Mesenteric fat pad (tissue), 1 donor: ENCODE results near the gene RNF19B. TPM values are rescaled to one million over a fixed set of nuclear protein-coding genes. Genes with fewer than 3 reads are reported as not detected.

Experiments
- DNase-seq: peaks from one replicate; pipeline ENCODE4 v3.0.0-alpha.2; 2020; ENCODE audit warnings: low spot score
- total RNA-seq: library from RNA; stranded (reverse); fragmentation: NEBNext Ultra II Directional; extraction: Animal tissue kit (Norgen Biotek cat#: 25700); gene quantifications from one replicate; pipeline ENCODE4 v1.2.1, GENCODE V29; 2021
- donor health status: DM: yes; HTN: yes; CAD: no.

RNF19B gene
- total RNA-seq, 1 donor from 2014 or later = 23.5 TPM

DNA sequence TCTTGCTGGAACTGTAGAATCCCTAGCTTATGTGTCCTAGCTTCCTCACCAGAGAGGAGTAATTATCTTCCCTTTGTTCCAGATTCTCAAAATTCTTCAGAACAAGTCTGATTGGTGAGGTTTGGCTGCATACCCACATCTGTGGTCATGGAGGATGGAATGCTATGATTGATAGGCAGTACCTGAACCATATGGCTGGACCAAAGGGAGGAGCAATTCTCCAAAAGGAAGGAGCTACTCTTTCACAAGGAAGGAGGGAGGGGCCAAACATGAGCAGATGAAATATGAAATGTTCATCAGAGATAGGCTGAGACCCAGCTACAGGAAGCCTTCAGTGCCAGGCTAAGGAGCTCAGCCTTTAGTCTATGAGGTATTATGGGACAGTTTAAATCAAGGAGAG lies 5.0 kb upstream of the RNF19B start:
- DNase-seq = no peak

DNA sequence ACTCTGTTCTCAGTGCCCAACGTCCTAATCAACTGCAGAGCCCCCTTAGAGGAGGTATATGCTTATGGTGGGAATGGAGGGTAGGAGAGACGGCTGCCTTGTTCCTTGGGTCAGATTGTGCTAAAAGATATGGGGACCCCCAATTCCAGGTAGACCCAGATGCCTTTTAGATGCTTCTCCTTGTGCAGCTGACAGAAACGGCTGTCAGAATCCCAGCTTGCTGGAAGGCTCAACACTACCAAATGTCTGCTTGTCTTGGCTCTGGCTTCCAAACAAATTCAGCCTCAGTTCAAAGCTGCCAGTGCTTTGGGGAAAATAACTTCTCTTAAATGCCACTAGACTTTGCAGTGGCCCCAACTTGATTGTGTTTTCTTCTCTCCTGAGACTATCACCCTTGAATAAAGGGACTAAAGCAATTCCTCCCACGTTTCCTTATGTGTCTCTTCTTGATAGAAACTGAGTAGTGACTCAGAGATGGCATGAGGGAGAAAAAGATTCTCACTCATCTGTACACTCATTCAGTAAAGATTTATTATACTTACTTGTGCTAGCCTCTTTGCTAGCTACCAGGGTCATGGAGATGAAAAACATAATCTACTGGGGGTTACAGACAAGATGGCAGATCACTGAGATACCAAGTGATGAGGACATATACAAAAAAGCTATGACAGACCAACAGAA lies 3.4 kb upstream of the RNF19B start:
- DNase-seq = no peak

DNA sequence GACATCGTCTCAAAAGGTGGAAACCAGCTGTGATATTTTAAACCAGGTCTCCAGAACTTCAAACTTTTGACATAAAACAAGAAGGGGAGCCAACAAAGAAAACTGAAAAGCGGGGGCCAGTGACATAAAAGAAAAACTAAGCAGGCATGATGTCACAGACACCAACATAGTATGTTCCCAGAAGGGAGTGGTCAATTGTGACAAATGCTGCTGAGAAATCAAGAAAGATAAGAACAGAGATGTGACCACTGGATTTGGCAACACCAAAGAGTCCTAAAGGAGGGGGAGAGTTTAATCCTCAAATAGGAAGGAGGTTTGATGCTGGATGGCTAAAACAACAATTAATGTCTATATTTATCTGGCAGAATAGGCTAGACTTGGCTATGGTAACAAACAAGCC lies 2.3 kb upstream of the RNF19B start:
- no peak for DNase-seq

DNA sequence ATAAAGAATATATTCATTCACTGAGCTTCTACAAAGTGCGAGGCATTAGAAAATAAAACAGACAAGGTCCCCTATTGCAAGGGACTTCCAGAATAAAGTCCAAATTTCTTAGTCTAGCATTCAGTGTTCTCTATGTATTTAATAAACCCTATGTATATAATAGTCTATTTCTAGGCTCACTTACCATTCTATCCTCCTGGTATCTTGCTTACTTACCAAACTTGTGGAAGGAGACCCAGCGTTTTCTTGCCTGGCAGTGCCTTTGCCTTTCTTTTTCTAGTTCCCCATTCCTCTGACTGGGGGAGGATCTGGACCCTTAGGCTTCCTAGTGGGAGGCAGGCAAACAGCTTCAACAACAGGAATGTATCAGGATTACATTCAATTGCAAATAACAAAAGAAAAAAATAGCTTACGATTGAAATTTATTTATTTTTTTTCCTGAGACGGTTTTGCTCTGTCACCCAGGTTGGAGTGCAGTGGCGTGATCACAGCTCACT lies 690 bp upstream of the RNF19B start:
- no peak for DNase-seq

DNA sequence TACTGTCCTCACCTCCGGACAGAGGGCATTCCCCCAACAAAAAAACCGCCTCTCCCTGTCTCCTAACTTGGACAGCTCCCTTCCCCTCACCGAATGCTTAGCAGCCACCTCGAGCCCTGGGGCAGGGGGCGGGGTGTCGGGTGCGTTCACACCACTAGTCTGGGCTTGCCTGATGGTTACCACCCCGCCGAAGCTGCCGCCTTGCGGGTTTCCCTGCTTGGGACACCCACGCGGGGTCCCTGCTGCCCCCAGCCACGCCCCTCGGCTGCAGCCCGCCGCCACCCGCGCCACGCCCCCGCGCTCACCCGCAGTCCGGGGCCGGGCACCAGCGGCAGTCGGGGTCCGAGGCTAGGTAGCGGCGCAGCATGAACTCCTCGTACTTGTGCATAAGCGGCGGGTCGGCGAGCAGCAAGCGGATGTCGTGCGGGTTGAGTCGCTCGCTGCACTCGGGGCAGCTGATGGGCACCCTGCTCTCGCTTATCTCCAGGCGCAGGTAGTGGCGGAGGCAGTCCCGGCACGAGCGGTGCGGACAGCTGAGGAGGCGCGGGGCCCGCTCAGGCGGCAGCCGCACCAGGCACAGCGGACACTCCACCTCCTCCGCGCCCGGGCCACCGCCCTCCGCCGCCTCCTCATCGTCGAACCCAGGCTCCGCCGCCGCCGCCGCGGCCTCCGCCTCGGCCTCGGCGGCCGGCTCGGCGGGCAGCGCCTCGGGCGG lies 706 bp downstream of the RNF19B start:
- DNase-seq = peak; percentile 91

DNA sequence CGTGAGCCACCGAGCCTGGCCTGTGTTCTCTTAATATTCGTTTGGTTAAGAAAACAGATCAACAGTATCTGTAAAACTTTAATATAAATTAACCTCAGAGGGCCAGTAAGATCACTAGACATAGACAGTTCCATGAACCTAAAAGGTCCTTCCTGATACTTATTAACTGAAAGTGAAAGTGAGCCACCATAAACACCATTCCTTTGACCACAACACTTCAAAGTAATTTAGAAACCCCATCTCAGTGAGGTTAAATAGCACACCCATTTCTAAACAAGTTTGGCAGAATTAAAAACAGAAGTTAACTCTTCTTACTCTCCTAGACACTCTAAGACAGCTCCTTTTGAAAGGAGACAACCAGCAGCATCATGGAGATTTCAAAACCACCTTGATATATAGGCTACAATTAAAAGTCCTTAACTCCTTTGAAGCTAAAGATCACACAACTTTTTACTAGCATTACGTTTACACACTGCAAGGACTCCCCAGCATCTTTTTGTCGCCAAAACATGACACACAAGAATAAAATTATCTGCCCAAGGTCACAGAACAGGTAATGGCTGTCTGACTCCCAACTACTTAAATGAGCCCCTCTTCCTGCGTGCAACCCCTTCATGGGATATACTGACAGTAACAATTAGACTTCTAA lies 2.2 kb downstream of the RNF19B start:
- DNase-seq = no peak

DNA sequence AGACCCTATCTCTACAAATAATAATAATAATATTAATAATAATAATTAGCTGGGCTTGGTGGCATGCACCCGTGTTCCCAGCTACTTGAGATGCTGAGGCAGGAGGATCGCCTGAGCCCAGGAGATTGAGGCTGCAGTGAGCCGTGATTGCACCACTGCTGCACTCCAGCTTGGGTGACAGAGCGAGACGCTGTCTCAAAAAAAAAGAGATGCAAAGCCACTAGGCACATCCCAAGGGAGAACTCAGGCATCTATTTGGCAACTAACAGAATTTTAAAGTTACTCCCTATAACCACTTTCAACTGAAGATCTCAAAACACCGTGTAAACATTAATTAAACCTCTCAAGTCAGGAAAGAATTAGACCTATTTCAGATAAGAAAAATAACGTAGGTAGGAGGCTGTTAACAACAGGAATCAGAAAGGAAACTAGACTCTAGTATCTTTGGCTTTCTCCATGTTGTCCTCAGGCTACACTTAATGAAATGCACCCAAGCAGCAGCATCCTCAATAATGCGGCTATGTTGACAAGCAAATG lies 3.7 kb downstream of the RNF19B start:
- DNase-seq = no peak

DNA sequence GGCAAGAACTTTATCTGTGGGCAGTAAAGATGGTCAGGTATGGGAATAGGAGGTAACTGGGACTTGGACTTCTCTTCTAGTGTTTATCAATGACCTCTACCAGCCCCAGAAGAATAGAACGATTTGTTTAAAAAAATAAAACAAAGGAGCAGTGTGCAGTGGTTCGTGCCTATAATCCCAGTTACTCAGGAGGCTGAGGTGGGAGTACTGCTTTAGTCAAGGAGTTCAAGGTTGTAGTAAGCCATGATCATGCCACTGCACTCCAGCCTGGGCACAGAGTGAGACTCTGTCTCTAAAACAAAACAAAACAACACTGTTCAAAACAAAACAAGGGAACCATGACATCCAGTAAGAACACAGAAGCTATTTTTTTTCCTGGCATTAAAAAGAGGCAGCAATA lies 4.3 kb downstream of the RNF19B start:
- DNase-seq = no peak

DNA sequence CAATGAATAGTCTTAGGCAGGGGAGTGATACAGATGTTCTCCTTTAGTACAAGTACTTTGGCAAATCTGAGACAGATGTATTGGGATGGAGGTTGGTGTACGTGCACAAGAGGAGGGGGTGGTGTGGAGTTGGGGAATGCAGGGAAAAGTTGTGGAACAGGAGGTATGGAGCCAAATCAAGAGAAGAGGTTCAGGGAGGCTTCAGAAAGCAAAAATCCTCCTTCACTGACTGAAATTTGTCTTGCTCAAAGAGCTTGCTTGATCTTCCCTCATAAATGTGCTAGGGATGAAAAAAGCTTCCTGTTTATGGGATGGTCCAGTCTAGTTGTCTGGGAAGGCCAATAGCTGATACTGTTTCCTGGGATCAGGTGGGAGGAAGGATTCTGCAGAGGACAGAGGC lies 5.8 kb downstream of the RNF19B start:
- no peak for DNase-seq

DNA sequence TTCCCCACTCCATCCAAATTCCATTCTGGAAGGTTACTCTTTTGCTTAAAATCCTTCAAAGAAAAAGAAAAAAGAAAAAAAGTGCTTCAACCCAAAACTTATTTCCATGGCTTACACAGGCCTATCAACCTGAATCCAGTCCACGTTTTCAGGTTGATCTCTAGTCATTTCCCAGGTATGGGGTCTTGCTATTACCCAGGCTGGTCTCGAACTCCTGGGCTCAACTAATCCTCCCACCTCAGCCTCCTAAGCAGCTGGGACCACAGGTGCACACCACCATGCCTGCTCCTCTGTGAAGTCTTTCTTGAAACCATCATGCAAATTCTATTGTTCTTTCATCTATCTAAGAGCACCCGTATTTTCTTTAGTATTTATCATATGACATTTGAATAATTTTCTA lies 7.6 kb downstream of the RNF19B start:
- DNase-seq = no peak

DNA sequence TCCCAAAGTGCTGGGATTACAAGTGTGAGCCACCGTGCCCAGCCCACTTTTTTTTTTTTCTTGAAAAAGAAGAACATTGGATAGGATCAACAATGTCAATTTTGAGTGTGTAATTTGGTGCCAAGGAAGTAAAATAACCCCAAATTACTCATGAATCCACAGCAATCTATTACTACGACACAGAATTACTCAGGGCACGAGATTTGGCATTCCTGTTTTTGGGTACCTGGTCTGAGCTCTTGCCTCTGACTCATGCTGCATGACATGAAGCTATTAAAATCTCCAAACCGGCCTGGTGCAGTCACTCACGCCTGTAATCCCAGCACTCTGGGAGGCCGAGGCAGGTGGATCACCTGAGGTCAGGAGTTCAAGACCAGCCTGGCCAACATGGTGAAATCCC lies 10.4 kb downstream of the RNF19B start:
- no peak for DNase-seq

DNA sequence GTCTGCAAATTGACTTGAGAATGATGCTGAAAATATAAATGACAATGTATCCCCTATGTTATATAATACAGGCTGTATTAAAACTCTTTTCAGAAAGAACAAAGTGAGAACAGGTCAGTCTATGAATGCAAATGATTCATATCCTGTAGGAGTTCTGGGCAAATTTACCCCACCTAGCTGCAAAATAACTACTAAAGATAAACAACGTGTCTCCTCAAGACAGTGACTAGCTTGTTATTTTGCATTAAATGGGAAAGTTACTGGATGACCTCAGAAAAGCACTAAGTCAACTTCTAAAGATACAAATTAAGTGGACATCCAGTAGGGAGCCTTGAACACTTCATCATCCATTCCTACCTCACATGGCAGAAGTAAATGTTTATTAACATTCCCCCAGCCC lies 11.1 kb downstream of the RNF19B start:
- DNase-seq = no peak

DNA sequence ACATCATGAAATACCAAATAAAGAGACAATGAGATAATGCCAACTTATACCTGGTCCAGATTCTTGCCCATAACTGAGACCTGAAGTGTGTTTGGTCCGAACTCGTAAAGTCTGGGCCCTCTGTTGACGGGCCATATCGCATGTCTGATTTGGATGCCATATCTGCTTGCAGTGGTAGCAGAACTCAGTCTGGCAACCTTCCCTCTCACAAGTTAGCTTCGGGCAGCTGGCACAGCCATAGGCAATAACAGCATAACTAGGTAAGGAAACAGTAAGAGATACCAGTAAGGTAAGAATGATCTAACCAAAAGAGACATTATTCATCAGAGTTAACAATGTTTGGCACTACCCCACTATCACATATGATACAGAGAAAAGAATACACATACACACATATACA lies 15.1 kb downstream of the RNF19B start:
- DNase-seq = no peak

DNA sequence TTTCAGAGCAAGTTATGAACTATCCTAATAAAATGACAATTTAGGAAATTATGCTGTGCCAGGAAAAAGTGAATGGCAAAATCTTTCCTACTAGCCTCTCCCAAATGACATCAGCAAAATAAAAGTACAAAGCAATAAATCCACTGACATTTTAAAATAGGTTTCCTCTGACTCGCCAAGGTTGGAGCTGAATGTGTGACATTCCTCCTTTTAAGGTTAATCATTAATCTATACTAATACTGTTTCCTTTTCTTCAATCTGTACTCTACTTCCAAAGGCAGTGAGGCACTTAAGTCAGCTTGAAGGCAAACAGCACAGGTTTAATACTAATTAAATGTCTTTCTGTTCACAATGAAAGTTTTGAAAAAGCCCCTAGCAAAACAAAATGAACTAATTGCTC lies 15.7 kb downstream of the RNF19B start:
- DNase-seq = no peak

DNA sequence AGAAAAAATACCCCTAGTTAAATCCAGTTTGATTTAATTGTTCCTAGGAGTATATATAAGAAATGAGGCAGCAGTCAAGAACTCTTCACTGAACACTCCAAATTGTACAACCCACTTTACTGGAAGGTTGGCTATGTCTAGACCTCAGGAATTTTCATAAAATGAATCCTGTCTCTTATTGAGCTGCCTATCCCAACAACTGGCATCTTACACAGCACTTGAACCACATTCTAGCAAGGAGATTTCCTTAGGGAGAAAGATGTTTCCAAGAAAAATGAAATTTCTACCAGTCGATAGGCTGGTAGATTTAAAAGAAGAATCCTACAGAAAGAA lies 16.3 kb downstream of the RNF19B start:
- DNase-seq = no peak

DNA sequence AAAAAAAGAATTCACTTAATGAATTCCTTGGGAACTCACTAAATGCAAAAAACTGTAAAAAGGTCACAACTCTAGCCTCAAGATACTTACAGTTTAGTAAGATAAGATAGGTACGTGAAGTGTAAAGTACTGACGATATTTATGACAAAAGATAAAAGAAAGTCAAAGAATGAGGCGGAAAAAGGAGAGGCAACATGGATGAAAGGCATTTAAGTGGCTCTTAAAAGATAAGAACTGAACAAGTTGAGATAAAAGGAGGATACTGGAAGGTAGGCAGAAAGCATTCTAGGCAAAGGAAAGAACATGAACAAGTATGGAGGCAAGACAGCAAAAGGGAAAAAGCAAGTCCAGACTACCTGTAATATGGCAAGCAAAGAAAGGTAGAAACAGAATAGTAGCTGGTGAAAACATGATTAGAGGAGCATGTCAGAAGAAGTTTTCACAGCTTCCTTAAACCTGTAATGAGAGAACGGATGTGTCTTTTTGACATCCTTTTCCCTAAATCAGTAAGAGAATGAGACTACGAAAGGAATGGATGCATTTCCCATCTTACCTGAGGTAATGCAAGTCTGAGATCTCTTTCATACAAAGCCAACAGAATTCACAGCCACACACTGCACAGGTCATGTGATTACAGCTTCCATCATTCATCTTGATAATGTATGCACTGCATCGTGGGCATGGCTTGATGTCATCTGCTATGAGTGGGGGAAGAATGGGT lies 16.8 kb downstream of the RNF19B start:
- DNase-seq = no peak

DNA sequence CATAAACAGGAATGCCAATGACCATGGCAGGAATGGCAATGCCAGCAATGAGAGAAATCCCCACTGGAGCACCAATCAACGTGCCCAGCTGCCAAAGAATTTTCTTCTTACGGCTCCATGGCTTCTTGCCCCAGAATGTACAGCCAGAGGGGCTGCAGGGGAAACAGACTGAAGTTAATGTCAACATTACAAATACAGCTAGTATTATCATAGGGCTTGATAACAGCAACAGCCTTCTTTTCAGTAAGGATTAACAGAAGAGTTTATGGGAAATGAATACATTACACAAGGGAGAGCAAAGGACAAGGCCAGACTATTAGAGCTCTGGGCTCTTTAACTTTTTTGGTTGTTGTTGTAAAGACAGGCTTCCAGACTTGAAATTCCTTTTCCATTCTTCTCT lies 18.2 kb downstream of the RNF19B start:
- DNase-seq = no peak

DNA sequence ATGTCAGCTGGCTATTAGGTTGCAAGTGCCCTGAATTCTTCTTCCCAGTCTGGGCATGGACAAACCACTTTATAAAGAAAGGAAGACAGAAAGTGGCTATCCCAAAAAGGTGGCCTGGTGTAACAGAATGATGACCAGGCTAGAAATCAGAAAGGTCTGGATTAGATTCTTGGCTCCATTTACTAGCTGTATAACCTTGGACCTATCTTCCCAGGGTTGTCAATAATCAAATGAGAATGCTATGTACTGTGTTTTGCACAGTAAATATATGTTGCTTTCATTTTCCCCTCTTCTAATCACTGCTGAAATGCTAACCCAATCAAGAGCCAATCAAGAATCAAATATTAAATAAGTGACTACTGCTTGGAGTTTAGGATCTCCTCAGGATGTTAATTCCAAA lies 20.4 kb downstream of the RNF19B start:
- DNase-seq = no peak

DNA sequence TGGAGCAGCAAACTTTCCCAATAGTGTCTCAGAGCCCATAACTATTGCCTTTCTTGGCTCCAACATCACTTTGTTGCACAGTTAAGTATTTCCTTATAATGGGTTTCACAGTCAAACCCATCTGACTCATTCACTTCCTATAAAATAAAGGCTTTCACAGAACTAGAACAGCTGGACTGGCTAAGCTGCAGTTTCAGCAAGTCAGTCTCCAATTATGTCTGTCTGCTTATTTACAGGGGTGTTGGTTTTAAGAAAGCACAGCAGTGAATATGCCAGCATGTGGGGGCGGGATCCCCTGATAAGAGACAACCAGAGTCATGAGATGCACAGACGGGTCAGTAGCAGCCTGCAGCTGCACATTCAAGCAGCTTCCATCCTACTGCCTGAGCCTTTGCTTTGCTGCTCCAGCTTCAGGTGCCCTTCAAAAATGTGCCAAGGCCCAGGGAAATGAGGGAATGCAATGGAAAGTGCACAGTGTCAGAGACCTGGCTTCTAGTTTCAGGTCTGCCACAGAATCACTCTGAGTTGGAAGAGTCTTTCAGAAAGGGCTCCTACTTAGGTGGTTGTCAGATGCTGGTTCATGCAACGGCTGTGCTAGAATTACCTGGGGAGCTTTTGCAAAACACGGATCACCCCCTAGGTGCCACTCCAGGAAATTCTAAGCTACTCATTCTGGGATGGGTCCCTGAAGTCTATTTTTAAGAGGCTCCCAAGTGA lies 24.8 kb downstream of the RNF19B start:
- DNase-seq = no peak

DNA sequence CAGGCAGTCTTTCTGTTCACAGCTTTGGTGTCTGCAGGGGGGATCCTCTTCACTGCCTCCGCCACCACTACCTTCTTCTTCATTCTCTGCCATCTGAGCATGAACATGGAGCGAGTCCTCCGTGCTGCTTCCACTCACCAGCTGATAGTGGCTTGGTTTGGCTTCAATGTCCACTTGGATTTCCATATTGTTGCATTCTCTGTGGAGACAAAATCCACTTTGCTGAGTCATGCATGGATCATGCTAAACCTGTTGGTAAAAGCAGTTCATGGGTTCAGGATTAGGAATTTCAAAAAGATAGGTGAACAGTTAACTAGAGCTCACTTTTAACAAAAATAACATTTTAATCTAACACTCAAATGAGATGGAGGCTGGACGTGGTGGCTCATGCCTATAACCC lies 27.5 kb downstream of the RNF19B start:
- no peak for DNase-seq

DNA sequence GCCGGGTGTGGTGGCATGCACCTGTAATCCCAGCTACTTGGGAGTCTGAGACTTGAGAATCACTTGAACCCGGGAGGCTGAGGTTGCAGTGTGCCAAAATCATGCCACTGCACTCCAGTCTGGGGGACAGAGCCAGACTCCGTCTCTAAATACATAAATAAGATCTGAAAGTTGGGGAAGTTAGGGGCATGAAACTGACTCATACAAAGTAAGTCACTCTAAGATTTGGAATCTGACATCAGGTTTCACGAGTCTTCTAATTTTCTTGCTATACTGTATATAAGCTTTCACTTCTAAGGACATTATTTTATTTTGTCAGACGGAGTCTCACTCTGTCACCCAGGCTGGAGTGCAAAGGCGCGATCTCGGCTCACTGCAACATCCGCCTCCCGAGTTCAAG lies 30.1 kb downstream of the RNF19B start:
- DNase-seq = no peak
